ENCODE results near the gene ZFHX3. TPM values are rescaled to one million over a fixed set of nuclear protein-coding genes. Genes with fewer than 3 reads are reported as not detected.

Gene ZFHX3
- total RNA-seq, 1 donor from 2014 or later: 68.1 TPM

- no peak overlapping the region for H3K4me3 Mint-ChIP-seq
- H3K9me3 Mint-ChIP-seq: no peaks in the 10 kb centered on the region
- H3K4me1 Mint-ChIP-seq: peaks cover 33% of the 10 kb centered on the region
Measured at GRCh38 chr16:72972878-72973571, 74.9 kb downstream of the ZFHX3 start.

GRCh38 chr16:72971370-72971769 is 76.6 kb downstream of the ZFHX3 start:
- no peak for DNase-seq (ENCODE audit: low spot score in 2 of 2, unreplicated experiment in 2 of 2)
- H3K4me3 Mint-ChIP-seq: no peak overlapping the region
- TF ChIP-seq CTCF (IDR thresholded peaks at IDR 0.05; ENCODE audit: unreplicated experiment): no peak
- peaks cover 13% of the 10 kb centered on the region for H3K36me3 Mint-ChIP-seq
- H3K27me3 Mint-ChIP-seq (ENCODE audit: low read depth): no peaks in the 10 kb centered on the region
- H3K27ac Mint-ChIP-seq: no peak overlapping the region
- H3K4me1 Mint-ChIP-seq: peaks cover 30% of the 10 kb centered on the region
- H3K9me3 Mint-ChIP-seq: no peaks in the 10 kb centered on the region

More at GRCh38 chr16:72972878-72973571, 74.9 kb downstream of the ZFHX3 start:
- peaks cover 7% of the 10 kb centered on the region for H3K36me3 Mint-ChIP-seq
- no peak for TF ChIP-seq CTCF (IDR thresholded peaks at IDR 0.05; ENCODE audit: unreplicated experiment)
- no peaks in the 10 kb centered on the region for H3K27me3 Mint-ChIP-seq (ENCODE audit: low read depth)
- no peak for DNase-seq (ENCODE audit: low spot score in 2 of 2, unreplicated experiment in 2 of 2)
- peak overlapping the region; percentile 17 for H3K27ac Mint-ChIP-seq

GRCh38 chr16:72970656-72971055 is 77.3 kb downstream of the ZFHX3 start:
- Mint-ChIP-seq H3K9me3 (no peaks in the 10 kb centered on the region), H3K36me3 (peaks cover 13% of the 10 kb centered on the region), H3K27me3 (ENCODE audit: low read depth) (no peaks in the 10 kb centered on the region), H3K4me3 (no peak overlapping the region), H3K4me1 (peaks cover 30% of the 10 kb centered on the region), H3K27ac (peak overlapping the region; percentile 11)
- no peak for TF ChIP-seq CTCF (IDR thresholded peaks at IDR 0.05; ENCODE audit: unreplicated experiment)
- no peak for DNase-seq (ENCODE audit: low spot score in 2 of 2, unreplicated experiment in 2 of 2)

GRCh38 chr16:72969812-72970211 is 78.1 kb downstream of the ZFHX3 start:
- no peaks in the 10 kb centered on the region for H3K27me3 Mint-ChIP-seq (ENCODE audit: low read depth)

GRCh38 chr16:72969146-72969545 is 78.8 kb downstream of the ZFHX3 start:
- Mint-ChIP-seq H3K4me3 (no peak overlapping the region), H3K4me1 (peaks cover 31% of the 10 kb centered on the region), H3K27ac (peak overlapping the region; percentile 52), H3K36me3 (peaks cover 13% of the 10 kb centered on the region), H3K27me3 (ENCODE audit: low read depth) (no peaks in the 10 kb centered on the region), H3K9me3 (no peaks in the 10 kb centered on the region)
- DNase-seq (ENCODE audit: low spot score in 2 of 2, unreplicated experiment in 2 of 2): no peak
- no peak for TF ChIP-seq CTCF (IDR thresholded peaks at IDR 0.05; ENCODE audit: unreplicated experiment)

More at GRCh38 chr16:72969812-72970211, 78.1 kb downstream of the ZFHX3 start:
- H3K36me3 Mint-ChIP-seq: peaks cover 13% of the 10 kb centered on the region
- H3K27ac Mint-ChIP-seq: peak overlapping the region; percentile 10
- H3K4me1 Mint-ChIP-seq: peaks cover 30% of the 10 kb centered on the region
- no peak for TF ChIP-seq CTCF (IDR thresholded peaks at IDR 0.05; ENCODE audit: unreplicated experiment)
- DNase-seq (ENCODE audit: low spot score in 2 of 2, unreplicated experiment in 2 of 2): no peak
- no peaks in the 10 kb centered on the region for H3K9me3 Mint-ChIP-seq
- no peak overlapping the region for H3K4me3 Mint-ChIP-seq

All from mesothelial cell of epicardium (in vitro differentiated cells).